PC-3 (cell line): ENCODE data around the gene CMSS1. TPM values are rescaled to one million over a fixed set of nuclear protein-coding genes. Genes with fewer than 3 reads are reported as not detected.

Experiments
- ATAC-seq: fragments of 200-7000 bp; cut with Tn5 transposase; 2 replicates; pipeline ENCODE4 v1.9.1; 2020; ENCODE audit warnings: mild to moderate bottlenecking, moderate library complexity
- BruUV-seq: library from RNA; stranded (reverse); fragments of 400-500 nt; replicated peaks from 2 replicates; lab custom pipeline; 2021; lab: Mats Ljungman, UMichigan
- CTCF ChIA-PET: fragments of 300-600 bp; sonication (Branson Sonifier 250); formaldehyde crosslinking; loops from one replicate; lab custom pipeline; 2022; ENCODE audit warnings: antibody characterized with exemption; lab: Charles Lee
- POLR2A ChIA-PET: fragments of 300-600 bp; sonication (Branson Sonifier 250); formaldehyde crosslinking; loops from one replicate; lab custom pipeline; 2022; ENCODE audit warnings: antibody characterized with exemption; ENCODE audit not compliant: unreplicated experiment; lab: Charles Lee
- DNase-seq: peaks from one replicate; pipeline ENCODE4 v3.0.0-alpha.2; 2015
- H2AFZ ChIP-seq: fragments of 300-600 bp; sonication (generic); 2 replicates; pipeline ENCODE4 v1.6.0; 2016; ENCODE audit warnings: antibody characterized with exemption, low read length
- H3F3A ChIP-seq: fragments of 300-600 bp; sonication (generic); one replicate; pipeline ENCODE4 v1.6.0; 2017; ENCODE audit warnings: antibody characterized with exemption, low read length, control low read depth, mild to moderate bottlenecking; ENCODE audit not compliant: unreplicated experiment
- H3K27ac ChIP-seq: fragments of 300-600 bp; sonication (generic); 2 replicates; pipeline ENCODE4 v1.5.1; 2016; ENCODE audit warnings: mild to moderate bottlenecking, low read length
- H3K27me3 ChIP-seq: fragments of 300-600 bp; sonication (generic); 2 replicates; pipeline ENCODE4 v1.6.1; 2016; ENCODE audit warnings: low read length, mixed read lengths
- H3K36me3 ChIP-seq: fragments of 300-600 bp; sonication (generic); 2 replicates; pipeline ENCODE4 v1.6.1; 2016; ENCODE audit warnings: low read depth, mixed run types, low read length, mixed read lengths
- H3K4me1 ChIP-seq: fragments of 300-600 bp; sonication (generic); 2 replicates; pipeline ENCODE4 v1.5.1; 2016; ENCODE audit warnings: low read length; ENCODE audit not compliant: insufficient read depth
- H3K4me2 ChIP-seq: fragments of 300-600 bp; sonication (generic); 2 replicates; pipeline ENCODE4 v1.6.0; 2016; ENCODE audit warnings: low read length
- H3K4me3 ChIP-seq: fragments of 300-600 bp; sonication (generic); 2 replicates; pipeline ENCODE4 v1.5.1; 2016; ENCODE audit warnings: mild to moderate bottlenecking, low read length, mixed read lengths
- H3K79me2 ChIP-seq: fragments of 300-600 bp; sonication (generic); 2 replicates; pipeline ENCODE4 v1.6.1; 2017; ENCODE audit warnings: low read length, mixed read lengths
- H3K9ac ChIP-seq: fragments of 300-600 bp; sonication (generic); 2 replicates; pipeline ENCODE4 v1.6.0; 2016; ENCODE audit warnings: mild to moderate bottlenecking, low read length
- H3K9me2 ChIP-seq: fragments of 300-600 bp; sonication (generic); replicated peaks from 2 replicates; pipeline ENCODE4 v1.6.1; 2016; ENCODE audit warnings: mixed run types, low read length, mixed read lengths
- H3K9me3 ChIP-seq: fragments of 300-600 bp; sonication (generic); 2 replicates; pipeline ENCODE4 v1.6.1; 2016; ENCODE audit warnings: low read length, mixed read lengths
- H4K20me1 ChIP-seq: fragments of 300-600 bp; sonication (generic); 2 replicates; pipeline ENCODE4 v1.6.1; 2016; ENCODE audit warnings: low read length, mixed read lengths
- EZH2 ChIP-seq: fragments of 300-600 bp; sonication (generic); IDR thresholded peaks from one replicate; pipeline ENCODE4 v1.6.1; 2017; ENCODE audit warnings: antibody characterized with exemption, mild to moderate bottlenecking, low read length; ENCODE audit not compliant: unreplicated experiment
- EZH2phosphoT487 ChIP-seq: fragments of 300-600 bp; sonication (generic); IDR thresholded peaks from 2 replicates; pipeline ENCODE4 v1.6.1; 2018; ENCODE audit warnings: mild to moderate bottlenecking, antibody characterized with exemption, low read length, borderline replicate concordance
- intact Hi-C: fragments of 100-400 bp; cut with micrococcal nuclease; formaldehyde crosslinking; loops from 2 replicates; pipeline ENCODE4 v1.9.0; 2023
- total RNA-seq: library from RNA; depleted of rRNA; stranded (reverse); fragments of >200 nt; gene quantifications from 2 replicates; pipeline ENCODE4 v1.2.3, GENCODE V29; 2014
- TF ChIP-seq, protein P1 (sequence below): fragments of 300-600 bp; sonication (generic); conservative IDR thresholded peaks from 2 replicates; pipeline ENCODE4 v1.5.1; 2017; ENCODE audit warnings: antibody characterized with exemption, low read depth, mild to moderate bottlenecking, low read length

CMSS1 gene
- total RNA-seq, 1 experiment from 2014 or later, result 63.1 TPM

DNA sequence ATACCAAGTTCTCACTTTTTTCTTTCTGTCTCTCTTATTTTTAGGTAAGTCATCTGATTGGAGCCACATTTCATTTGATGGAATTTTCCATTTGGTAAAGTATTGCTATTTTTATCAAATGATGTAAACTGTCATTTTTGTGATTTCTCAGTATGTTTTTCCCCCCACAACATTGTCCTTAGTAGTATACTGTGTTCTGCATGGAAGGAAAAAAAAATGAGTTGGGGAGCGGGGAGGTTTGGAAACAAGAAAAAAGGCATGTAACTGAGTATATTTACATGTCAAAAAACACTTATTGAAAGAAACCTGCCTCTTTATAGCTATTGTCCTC is 192.4 kb downstream of the CMSS1 start:
- CTCF ChIA-PET, result no interaction called here
- intact Hi-C loops, result no loop called here

DNA sequence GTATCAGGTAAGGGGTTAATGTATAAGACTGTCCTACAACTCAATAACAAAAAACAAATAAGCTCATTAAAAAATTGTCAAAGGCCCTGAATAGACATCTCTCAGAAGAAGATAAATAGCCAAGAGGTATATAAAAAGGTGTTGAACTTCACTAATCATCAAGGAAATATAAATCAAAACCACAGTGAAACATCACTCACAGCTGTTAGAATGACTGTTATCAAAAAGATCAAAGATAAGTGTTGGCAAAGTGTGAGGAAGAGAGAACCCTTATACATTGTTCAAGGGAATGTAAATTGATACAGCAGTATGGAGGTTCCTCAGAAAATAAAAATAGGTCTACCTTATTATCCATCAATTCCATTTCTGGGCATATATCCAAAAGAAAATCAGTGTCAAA is 201.1 kb downstream of the CMSS1 start:
- Histone ChIP-seq H3K27ac (no peak overlapping the region), H3K27me3 (no peaks in the 10 kb centered on the region), H3K9me3 (peaks cover 4% of the 10 kb centered on the region; the same call in 1 of the 2 replicates), H4K20me1 (no peaks in the 10 kb centered on the region), H3K9ac (no peak overlapping the region), H3K36me3 (peaks cover 6% of the 10 kb centered on the region; the same call in 1 of the 2 replicates), H3K4me2 (no peak overlapping the region), H3K9me2 (no peaks in the 10 kb centered on the region), H2AFZ (no peak overlapping the region), H3F3A (peaks cover 3% of the 10 kb centered on the region), H3K4me3 (no peak overlapping the region), H3K79me2 (no peaks in the 10 kb centered on the region), H3K4me1 (peaks cover 20% of the 10 kb centered on the region)
- ATAC-seq, result no peak
- BruUV-seq, result no TSS peak
- intact Hi-C loops, result no loop called here
- TF ChIP-seq, protein P1, sequence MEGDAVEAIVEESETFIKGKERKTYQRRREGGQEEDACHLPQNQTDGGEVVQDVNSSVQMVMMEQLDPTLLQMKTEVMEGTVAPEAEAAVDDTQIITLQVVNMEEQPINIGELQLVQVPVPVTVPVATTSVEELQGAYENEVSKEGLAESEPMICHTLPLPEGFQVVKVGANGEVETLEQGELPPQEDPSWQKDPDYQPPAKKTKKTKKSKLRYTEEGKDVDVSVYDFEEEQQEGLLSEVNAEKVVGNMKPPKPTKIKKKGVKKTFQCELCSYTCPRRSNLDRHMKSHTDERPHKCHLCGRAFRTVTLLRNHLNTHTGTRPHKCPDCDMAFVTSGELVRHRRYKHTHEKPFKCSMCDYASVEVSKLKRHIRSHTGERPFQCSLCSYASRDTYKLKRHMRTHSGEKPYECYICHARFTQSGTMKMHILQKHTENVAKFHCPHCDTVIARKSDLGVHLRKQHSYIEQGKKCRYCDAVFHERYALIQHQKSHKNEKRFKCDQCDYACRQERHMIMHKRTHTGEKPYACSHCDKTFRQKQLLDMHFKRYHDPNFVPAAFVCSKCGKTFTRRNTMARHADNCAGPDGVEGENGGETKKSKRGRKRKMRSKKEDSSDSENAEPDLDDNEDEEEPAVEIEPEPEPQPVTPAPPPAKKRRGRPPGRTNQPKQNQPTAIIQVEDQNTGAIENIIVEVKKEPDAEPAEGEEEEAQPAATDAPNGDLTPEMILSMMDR, result no peak
- ChIA-PET CTCF (no interaction called here), POLR2A (no interaction called here)
- DNase-seq, result no peak

More for the DNA sequence above, 192.4 kb downstream of the CMSS1 start:
- POLR2A ChIA-PET, result no interaction called here
- no peaks in the 10 kb centered on the region for H3K79me2 ChIP-seq
- no peak overlapping the region for H3K27ac ChIP-seq
- no peaks in the 10 kb centered on the region for H3K9me2 ChIP-seq
- no peaks in the 10 kb centered on the region for H4K20me1 ChIP-seq
- no peak overlapping the region for H3K9ac ChIP-seq
- no peak overlapping the region for H3K4me2 ChIP-seq
- peaks cover 13% of the 10 kb centered on the region for H3K4me1 ChIP-seq
- peaks cover 2% of the 10 kb centered on the region; the same call in 1 of the 2 replicates for H3K9me3 ChIP-seq
- no peak overlapping the region for H2AFZ ChIP-seq
- no peaks in the 10 kb centered on the region for H3K27me3 ChIP-seq
- TF ChIP-seq EZH2phosphoT487 (no peak), EZH2 (no peak)
- TF ChIP-seq, protein P1, result no peak
- BruUV-seq, result no TSS peak
- no peak overlapping the region for H3K4me3 ChIP-seq
- H3K36me3 ChIP-seq, result peaks cover 6% of the 10 kb centered on the region
- H3F3A ChIP-seq, result no peaks in the 10 kb centered on the region
- ATAC-seq (no peak), DNase-seq (no peak)

DNA sequence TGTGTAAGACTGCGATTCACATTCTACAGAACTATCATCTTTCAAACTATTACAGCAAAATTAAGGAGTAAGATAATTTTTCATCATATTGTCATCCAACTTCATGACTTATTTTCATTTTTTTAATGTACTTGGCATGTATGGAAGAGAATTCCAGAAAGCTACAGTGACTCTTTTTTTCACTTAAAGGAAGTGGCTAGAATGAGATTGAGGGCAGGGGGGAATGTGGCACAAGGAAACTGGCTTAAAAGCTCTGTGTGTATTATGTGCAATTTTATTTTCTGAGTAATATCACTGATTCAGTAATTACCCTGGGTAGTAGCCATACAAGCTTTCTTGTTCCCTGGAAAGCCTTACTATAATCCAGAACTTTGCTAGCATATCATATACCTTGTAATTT is 202.1 kb downstream of the CMSS1 start:
- H3K4me1 ChIP-seq, result peaks cover 23% of the 10 kb centered on the region
- ChIA-PET POLR2A (interaction anchor here (0.5 to 0.6 kb wide), 2 partner anchors 21 to 250 kb away, joined by 3 read pairs; no protein-coding TSS in a partner anchor), CTCF (no interaction called here)
- TF ChIP-seq EZH2phosphoT487 (no peak), EZH2 (no peak)
- TF ChIP-seq, protein P1, result no peak
- H3K4me2 ChIP-seq, result no peak overlapping the region
- no peak for DNase-seq
- no peaks in the 10 kb centered on the region for H3K27me3 ChIP-seq
- peaks cover 3% of the 10 kb centered on the region for H3F3A ChIP-seq
- no peak overlapping the region for H3K27ac ChIP-seq
- no peak overlapping the region for H2AFZ ChIP-seq
- no peak overlapping the region for H3K4me3 ChIP-seq
- H3K9ac ChIP-seq, result no peak overlapping the region
- no peaks in the 10 kb centered on the region for H3K79me2 ChIP-seq
- no peak for ATAC-seq
- H4K20me1 ChIP-seq, result no peaks in the 10 kb centered on the region
- peaks cover 6% of the 10 kb centered on the region; the same call in 1 of the 2 replicates for H3K36me3 ChIP-seq
- intact Hi-C loops, result no loop called here
- BruUV-seq, result no TSS peak
- peaks cover 4% of the 10 kb centered on the region; the same call in 1 of the 2 replicates for H3K9me3 ChIP-seq
- H3K9me2 ChIP-seq, result no peaks in the 10 kb centered on the region
